WERI-Rb-1 (cell line): ENCODE data around the gene DYNC1LI1.
"Not testable (repeated sequence)": the region's sequence is repeated elsewhere in the genome, so short reads cannot be mapped to it uniquely, and the experiment has no call there.

Experiments
- DNase-seq: peaks from one replicate; pipeline ENCODE4 v3.0.0-alpha.2; 2020
- H3K27ac ChIP-seq: fragments of 250-450 bp; sonication (Bioruptor Pico); 2 replicates; pipeline ENCODE4 v1.5.1; 2020; ENCODE audit warnings: mild to moderate bottlenecking, moderate library complexity
- H3K27me3 ChIP-seq: fragments of 250-450 bp; sonication (Bioruptor Pico); 2 replicates; pipeline ENCODE4 v1.5.1; 2021; ENCODE audit warnings: mild to moderate bottlenecking, low read depth, moderate library complexity; ENCODE audit not compliant: insufficient read depth, severe bottlenecking
- H3K36me3 ChIP-seq: fragments of 250-450 bp; sonication (Bioruptor Pico); 2 replicates; pipeline ENCODE4 v1.5.1; 2020; ENCODE audit warnings: mild to moderate bottlenecking, moderate library complexity
- H3K4me3 ChIP-seq: 2 replicates; pipeline ENCODE4 v1.5.1; 2011; ENCODE audit warnings: low read depth, mild to moderate bottlenecking, control low read depth, low read length
- H3K9me3 ChIP-seq: fragments of 250-450 bp; sonication (Bioruptor Pico); 2 replicates; pipeline ENCODE4 v1.5.1; 2021; ENCODE audit warnings: mild to moderate bottlenecking, moderate library complexity; ENCODE audit not compliant: severe bottlenecking
- TF ChIP-seq, protein P1 (sequence below): IDR thresholded peaks from 2 replicates; pipeline ENCODE4 v1.5.1; 2011; ENCODE audit warnings: low read depth, mild to moderate bottlenecking, control low read depth, inconsistent platforms, low read length

DYNC1LI1 gene

DNA sequence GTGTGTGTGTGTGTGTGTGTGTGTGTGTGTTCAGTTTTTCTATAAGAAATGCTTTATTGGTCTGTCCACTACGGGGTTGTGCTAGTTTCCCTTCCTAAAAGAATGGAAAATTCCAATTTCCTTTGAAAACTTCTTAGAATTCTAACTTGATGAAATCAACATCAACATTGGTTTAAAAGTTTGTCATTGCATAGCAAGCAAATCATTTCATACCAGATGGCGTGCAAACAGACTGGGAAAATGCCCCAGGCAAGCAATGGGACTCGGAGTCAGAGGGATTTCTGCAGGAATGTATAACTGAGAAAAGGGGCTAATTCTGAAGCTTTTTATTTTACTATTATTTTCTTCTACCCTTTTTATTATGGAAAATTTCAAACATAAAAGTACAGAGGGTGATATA, 13.1 kb upstream of the DYNC1LI1 start:
- Histone ChIP-seq H3K9me3 (no peaks in the 10 kb centered on the region), H3K27ac (no peak overlapping the region), H3K4me3 (no peak overlapping the region), H3K36me3 (no peaks in the 10 kb centered on the region), H3K27me3 (no peaks in the 10 kb centered on the region)
- no peak for DNase-seq
- TF ChIP-seq, protein P1, sequence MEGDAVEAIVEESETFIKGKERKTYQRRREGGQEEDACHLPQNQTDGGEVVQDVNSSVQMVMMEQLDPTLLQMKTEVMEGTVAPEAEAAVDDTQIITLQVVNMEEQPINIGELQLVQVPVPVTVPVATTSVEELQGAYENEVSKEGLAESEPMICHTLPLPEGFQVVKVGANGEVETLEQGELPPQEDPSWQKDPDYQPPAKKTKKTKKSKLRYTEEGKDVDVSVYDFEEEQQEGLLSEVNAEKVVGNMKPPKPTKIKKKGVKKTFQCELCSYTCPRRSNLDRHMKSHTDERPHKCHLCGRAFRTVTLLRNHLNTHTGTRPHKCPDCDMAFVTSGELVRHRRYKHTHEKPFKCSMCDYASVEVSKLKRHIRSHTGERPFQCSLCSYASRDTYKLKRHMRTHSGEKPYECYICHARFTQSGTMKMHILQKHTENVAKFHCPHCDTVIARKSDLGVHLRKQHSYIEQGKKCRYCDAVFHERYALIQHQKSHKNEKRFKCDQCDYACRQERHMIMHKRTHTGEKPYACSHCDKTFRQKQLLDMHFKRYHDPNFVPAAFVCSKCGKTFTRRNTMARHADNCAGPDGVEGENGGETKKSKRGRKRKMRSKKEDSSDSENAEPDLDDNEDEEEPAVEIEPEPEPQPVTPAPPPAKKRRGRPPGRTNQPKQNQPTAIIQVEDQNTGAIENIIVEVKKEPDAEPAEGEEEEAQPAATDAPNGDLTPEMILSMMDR, result no peak

DNA sequence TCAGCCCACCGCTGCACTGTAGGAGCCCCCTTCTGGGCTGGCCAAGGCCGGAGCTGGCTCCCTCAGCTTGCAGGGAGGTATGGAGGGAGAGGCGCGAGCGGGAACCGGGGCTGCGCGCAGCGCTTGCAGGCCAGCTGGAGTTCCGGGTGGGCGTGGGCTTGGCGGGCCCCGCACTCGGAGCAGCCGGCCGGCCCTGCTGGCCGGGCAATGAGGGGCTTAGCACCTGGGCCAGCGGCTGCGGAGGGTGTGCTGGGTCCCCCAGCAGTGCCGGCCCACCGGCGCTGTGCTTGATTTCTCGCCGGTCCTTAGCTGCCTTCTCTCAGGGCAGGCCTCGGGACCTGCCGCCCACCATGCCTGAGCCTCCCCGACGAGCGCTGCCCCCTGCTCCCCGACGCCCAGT, 8.0 kb upstream of the DYNC1LI1 start:
- not testable (repeated sequence) for H3K27ac ChIP-seq

DNA sequence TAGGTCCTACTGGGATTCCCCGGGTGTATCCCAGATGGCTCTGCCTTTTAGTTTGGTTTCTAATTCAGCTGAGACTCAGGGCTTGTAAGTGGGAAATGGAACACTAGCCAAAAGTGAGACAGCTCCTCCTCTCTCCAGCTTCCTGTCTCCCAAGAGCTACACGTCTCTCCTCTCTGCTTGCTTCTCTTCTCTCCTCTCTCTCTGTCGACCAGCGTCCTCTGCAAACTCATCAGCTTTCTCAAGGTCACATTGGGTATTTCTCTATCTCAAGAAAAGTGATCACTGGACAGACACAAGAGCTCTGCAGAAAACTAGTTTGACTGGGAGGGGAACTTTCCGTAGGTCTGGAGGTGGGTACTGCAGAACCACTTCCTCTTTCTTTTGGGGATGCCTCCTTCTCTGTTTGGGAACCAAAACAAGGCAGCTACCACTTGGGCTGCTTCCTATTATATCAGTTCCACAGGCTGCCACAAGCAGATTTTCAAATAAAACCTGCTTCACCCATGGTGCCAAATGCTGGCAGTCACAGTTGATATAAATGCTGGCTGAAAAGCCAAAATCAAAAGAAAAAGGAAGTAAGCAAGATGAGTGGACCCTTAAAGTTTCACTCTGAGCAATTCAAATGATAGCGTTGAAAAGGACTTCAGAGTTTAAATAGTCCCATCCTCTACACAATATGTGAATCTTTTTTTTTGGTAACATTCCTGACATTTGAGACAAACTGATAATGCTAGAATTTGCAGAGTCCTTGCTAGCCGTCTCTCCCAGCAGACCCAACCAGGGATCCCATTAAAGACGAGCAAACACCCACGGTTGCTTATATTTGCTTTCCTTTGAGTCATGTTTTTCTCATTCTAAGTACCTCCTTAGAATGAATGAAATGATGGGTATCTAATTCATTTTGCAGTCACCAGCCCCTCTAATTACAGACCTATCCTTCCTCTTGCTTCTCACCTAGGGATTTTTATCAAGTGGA, 7.2 kb upstream of the DYNC1LI1 start:
- DNase-seq, result no peak
- H3K9me3 ChIP-seq, result no peaks in the 10 kb centered on the region
- H3K4me3 ChIP-seq, result no peak overlapping the region
- no peak overlapping the region for H3K27ac ChIP-seq
- H3K27me3 ChIP-seq, result no peaks in the 10 kb centered on the region
- TF ChIP-seq, protein P1, result no peak
- no peaks in the 10 kb centered on the region for H3K36me3 ChIP-seq

More for the DNA sequence above, 8.0 kb upstream of the DYNC1LI1 start:
- H3K36me3 ChIP-seq, H3K9me3 ChIP-seq, H3K27me3 ChIP-seq, DNase-seq, H3K4me3 ChIP-seq: not testable (repeated sequence)

DNA sequence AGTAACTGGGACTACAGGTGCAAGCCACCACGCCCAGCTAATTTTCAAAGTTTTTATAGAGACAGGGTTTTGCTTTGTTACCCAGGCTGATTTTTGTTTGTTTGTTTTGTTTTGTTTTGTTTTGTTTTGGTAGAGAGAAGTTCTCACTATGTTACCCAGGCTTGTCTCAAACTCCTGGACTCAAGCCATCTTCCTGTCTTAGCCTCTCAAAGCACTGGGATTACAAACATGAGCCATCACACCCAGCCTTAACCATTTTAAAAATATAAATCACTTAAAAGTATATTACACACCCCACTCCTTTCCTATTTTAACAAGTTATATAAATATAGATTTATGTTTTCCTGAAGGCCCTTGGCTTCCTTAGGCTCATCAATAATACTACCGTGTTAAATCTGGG, 6.5 kb upstream of the DYNC1LI1 start:
- Histone ChIP-seq H3K27ac (no peak overlapping the region), H3K4me3 (no peak overlapping the region), H3K36me3 (no peaks in the 10 kb centered on the region), H3K9me3 (no peaks in the 10 kb centered on the region), H3K27me3 (no peaks in the 10 kb centered on the region)
- DNase-seq, result no peak
- TF ChIP-seq, protein P1, result no peak

DNA sequence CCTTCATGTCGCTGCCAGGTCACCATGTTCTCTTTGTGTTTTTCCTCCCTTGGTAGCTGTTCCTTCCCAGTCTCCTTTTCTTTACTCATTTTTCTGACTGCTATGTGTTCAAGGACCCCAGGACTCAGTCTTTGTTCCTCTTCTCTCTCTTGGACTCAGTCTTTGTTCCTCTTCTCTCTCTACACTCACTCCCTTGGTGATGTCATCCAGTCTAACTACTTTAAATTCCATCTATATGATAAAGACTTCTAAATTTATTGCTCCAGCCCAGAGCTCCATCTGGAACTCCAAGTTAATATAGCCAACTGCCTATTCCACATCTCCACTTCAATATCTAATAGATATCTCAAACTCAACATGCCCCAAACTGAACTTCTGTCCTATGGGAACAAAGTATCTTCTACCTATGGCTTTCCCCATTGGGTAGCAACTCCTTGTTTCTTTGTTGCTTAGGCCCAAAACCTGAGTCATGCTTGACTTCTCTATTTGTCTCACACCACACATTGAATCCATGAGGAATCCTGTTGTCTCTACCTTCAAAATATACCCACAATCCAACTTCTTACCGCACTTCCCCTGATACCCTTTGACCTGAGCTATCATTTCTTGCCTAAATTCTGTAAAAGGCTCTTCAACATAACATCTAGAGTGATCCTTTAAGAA, 4.9 kb upstream of the DYNC1LI1 start:
- TF ChIP-seq, protein P1, result no peak
- Histone ChIP-seq H3K27ac (no peak overlapping the region), H3K36me3 (no peaks in the 10 kb centered on the region), H3K9me3 (no peaks in the 10 kb centered on the region), H3K4me3 (no peak overlapping the region), H3K27me3 (no peaks in the 10 kb centered on the region)
- DNase-seq, result no peak

DNA sequence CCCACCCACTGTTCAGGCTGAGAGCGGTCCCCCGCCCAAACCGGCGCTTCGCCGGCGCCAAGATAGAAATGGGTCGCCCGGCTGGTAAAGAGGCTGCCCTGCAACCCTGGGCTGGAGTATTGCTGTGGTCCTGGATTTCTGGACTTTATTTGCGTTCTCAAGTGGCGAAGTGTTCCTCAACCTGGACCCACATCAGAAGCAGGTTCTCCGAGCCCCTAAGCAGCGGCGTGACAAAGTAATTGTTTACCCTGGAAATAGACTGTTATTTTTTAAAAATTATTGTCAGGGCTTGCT, 481 bp upstream of the DYNC1LI1 start:
- no peak for DNase-seq
- TF ChIP-seq, protein P1, result no peak
- Histone ChIP-seq H3K27ac (peak overlapping the region; percentile 97), H3K27me3 (no peaks in the 10 kb centered on the region), H3K36me3 (peaks cover 11% of the 10 kb centered on the region; the same call in 1 of the 2 replicates), H3K4me3 (peak overlapping the region; percentile 73), H3K9me3 (no peaks in the 10 kb centered on the region)
